H9 (cell line): ENCODE data around the gene HPDL. TPM values are rescaled to one million over a fixed set of nuclear protein-coding genes. Genes with fewer than 3 reads are reported as not detected.
"Not testable (repeated sequence)": the region's sequence is repeated elsewhere in the genome, so short reads cannot be mapped to it uniquely, and the experiment has no call there.

ENCODE experiments used
- DNase-seq: peaks from one replicate; pipeline ENCODE4 v3.0.0-alpha.2; 2017
- H2AFZ ChIP-seq: one replicate; pipeline ENCODE4 v1.6.1; 2013; ENCODE audit warnings: mild to moderate bottlenecking, low read length, control low read depth, moderate library complexity
- H2AK5ac ChIP-seq: 2 replicates; pipeline ENCODE4 v1.6.1; 2013; ENCODE audit warnings: low read length, control low read depth, mixed read lengths; ENCODE audit not compliant: insufficient read length
- H2BK120ac ChIP-seq: one replicate; pipeline ENCODE4 v1.6.1; 2013; ENCODE audit warnings: low read depth, mild to moderate bottlenecking, low read length, control low read depth, inconsistent platforms; ENCODE audit not compliant: poor library complexity, severe bottlenecking
- H2BK12ac ChIP-seq: 2 replicates; pipeline ENCODE4 v1.6.1; 2013; ENCODE audit warnings: low read length, control low read depth, mixed read lengths, low read depth; ENCODE audit not compliant: insufficient read length
- H2BK15ac ChIP-seq: 2 replicates; pipeline ENCODE4 v1.6.1; 2013; ENCODE audit warnings: low read depth, low read length, control low read depth
- H2BK20ac ChIP-seq: one replicate; pipeline ENCODE4 v1.6.1; 2013; ENCODE audit warnings: low read depth, mild to moderate bottlenecking, low read length, control low read depth, inconsistent platforms; ENCODE audit not compliant: poor library complexity, severe bottlenecking
- H2BK5ac ChIP-seq: 2 replicates; pipeline ENCODE4 v1.6.1; 2013; ENCODE audit warnings: low read length, control low read depth, mixed read lengths; ENCODE audit not compliant: insufficient read length
- H3K14ac ChIP-seq: 2 replicates; pipeline ENCODE4 v1.6.1; 2013; ENCODE audit warnings: low read length, control low read depth; ENCODE audit not compliant: insufficient read depth
- H3K18ac ChIP-seq: 2 replicates; pipeline ENCODE4 v1.6.1; 2013; ENCODE audit warnings: low read depth, mild to moderate bottlenecking, mixed read lengths, low read length, control low read depth; ENCODE audit not compliant: insufficient read length
- H3K23ac ChIP-seq: 2 replicates; pipeline ENCODE4 v1.6.1; 2013; ENCODE audit warnings: low read length, control low read depth, mixed read lengths, low read depth; ENCODE audit not compliant: insufficient read length
- H3K23me2 ChIP-seq: 2 replicates; pipeline ENCODE4 v1.6.1; 2013; ENCODE audit warnings: low read depth, mild to moderate bottlenecking, mixed read lengths, low read length, control low read depth; ENCODE audit not compliant: insufficient read length, poor library complexity, severe bottlenecking
- H3K27ac ChIP-seq: 2 replicates; pipeline ENCODE4 v1.5.1; 2013; ENCODE audit warnings: low read length, control low read depth, mixed read lengths, low read depth; ENCODE audit not compliant: insufficient read length
- H3K27me3 ChIP-seq: 2 replicates; pipeline ENCODE4 v1.6.1; 2013; ENCODE audit warnings: low read length, control low read depth, inconsistent platforms; ENCODE audit not compliant: insufficient read depth
- H3K4ac ChIP-seq: 2 replicates; pipeline ENCODE4 v1.6.1; 2013; ENCODE audit warnings: low read depth, mild to moderate bottlenecking, control low read depth, inconsistent platforms, low read length, moderate library complexity
- H3K4me1 ChIP-seq: 2 replicates; pipeline ENCODE4 v1.6.1; 2013; ENCODE audit warnings: low read length, control low read depth, inconsistent platforms; ENCODE audit not compliant: insufficient read depth
- H3K4me2 ChIP-seq: 2 replicates; pipeline ENCODE4 v1.6.1; 2013; ENCODE audit warnings: low read length, control low read depth, mixed read lengths; ENCODE audit not compliant: insufficient read length, insufficient read depth
- H3K56ac ChIP-seq: 2 replicates; pipeline ENCODE4 v1.6.1; 2013; ENCODE audit warnings: low read depth, mild to moderate bottlenecking, mixed read lengths, low read length, control low read depth; ENCODE audit not compliant: insufficient read length
- H3K79me1 ChIP-seq: 2 replicates; pipeline ENCODE4 v1.6.1; 2013; ENCODE audit warnings: low read depth, mild to moderate bottlenecking, moderate library complexity, low read length, control low read depth, inconsistent platforms; ENCODE audit not compliant: insufficient read depth, poor library complexity, severe bottlenecking
- H3K79me2 ChIP-seq: 2 replicates; pipeline ENCODE4 v1.6.1; 2013; ENCODE audit warnings: low read length, control low read depth, inconsistent platforms; ENCODE audit not compliant: insufficient read depth
- H3K9ac ChIP-seq: 2 replicates; pipeline ENCODE4 v1.6.1; 2013; ENCODE audit warnings: low read length, control low read depth, mixed read lengths; ENCODE audit not compliant: insufficient read length; ENCODE audit errors: extremely low read depth
- H3K9me3 ChIP-seq: one replicate; pipeline ENCODE4 v1.6.1; 2013; ENCODE audit warnings: low read depth, low read length, inconsistent platforms; ENCODE audit not compliant: control insufficient read depth
- H3T11ph ChIP-seq: one replicate; pipeline ENCODE4 v1.6.1; 2013; ENCODE audit warnings: mild to moderate bottlenecking, low read length, control low read depth, inconsistent platforms
- H4K20me1 ChIP-seq: one replicate; pipeline ENCODE4 v1.6.1; 2013; ENCODE audit not compliant: control insufficient read depth, insufficient read length, insufficient read depth
- H4K5ac ChIP-seq: 2 replicates; pipeline ENCODE4 v1.6.1; 2013; ENCODE audit warnings: low read depth, mild to moderate bottlenecking, mixed read lengths, low read length, control low read depth; ENCODE audit not compliant: insufficient read length
- H4K8ac ChIP-seq: replicated peaks from 2 replicates; pipeline ENCODE4 v1.6.1; 2013; ENCODE audit warnings: low read length, control low read depth, mixed read lengths, low read depth; ENCODE audit not compliant: insufficient read length
- H4K91ac ChIP-seq: 2 replicates; pipeline ENCODE4 v1.6.1; 2013; ENCODE audit warnings: low read depth, mild to moderate bottlenecking, moderate library complexity, mixed read lengths, low read length, control low read depth; ENCODE audit not compliant: insufficient read length
- H3K27ac Mint-ChIP-seq, 3 experiments: 2 replicates in 2 of 3; 3 replicates in 1 of 3; pipeline ENCODE4 v1.8.0; 2020 to 2021; ENCODE audit warnings: mixed read lengths in 3 of 3, mild to moderate bottlenecking in 1 of 3, moderate library complexity in 1 of 3
- H3K27me3 Mint-ChIP-seq: 2 replicates; pipeline ENCODE4 v1.8.0; 2021; ENCODE audit warnings: low read depth, mild to moderate bottlenecking, moderate library complexity, mixed read lengths
- H3K36me3 Mint-ChIP-seq, 3 experiments: 2 replicates in 2 of 3; 3 replicates in 1 of 3; pipeline ENCODE4 v1.8.0; 2020 to 2021; ENCODE audit warnings: low read depth in 3 of 3, mixed read lengths in 3 of 3; ENCODE audit not compliant: insufficient read depth in 1 of 3
- H3K4me1 Mint-ChIP-seq, 2 experiments: 2 replicates each; pipeline ENCODE4 v1.8.0; 2020; ENCODE audit warnings: mixed read lengths in 2 of 2
- H3K4me3 Mint-ChIP-seq, 2 experiments: 2 replicates in 1 of 2; 3 replicates in 1 of 2; pipeline ENCODE4 v1.8.0; 2020 to 2021; ENCODE audit warnings: mild to moderate bottlenecking in 2 of 2, mixed read lengths in 2 of 2, moderate library complexity in 1 of 2
- H3K9me3 Mint-ChIP-seq, 2 experiments: 2 replicates in 1 of 2; 3 replicates in 1 of 2; pipeline ENCODE4 v1.8.0; 2020; ENCODE audit warnings: mild to moderate bottlenecking in 2 of 2, mixed read lengths in 2 of 2, moderate library complexity in 1 of 2
- CTCF ChIP-seq: fragments of 200-600 bp; sonication (generic); conservative IDR thresholded peaks from 3 replicates; pipeline ENCODE4 v1.8.0; 2021; ENCODE audit warnings: antibody characterized with exemption, mild to moderate bottlenecking
- WGBS: extraction: QIAGEN DNeasy Blood & Tissue Kit; methylation state at CpG from one replicate; pipeline ENCODE4 v1.1.7; 2013; ENCODE audit warnings: missing lambda C conversion rate, low lambda C conversion rate, mixed read lengths; ENCODE audit not compliant: insufficient read length; ENCODE audit errors: extremely low coverage; 5-methylcytosine and 5-hydroxymethylcytosine counted together
- total RNA-seq: library from RNA; stranded (reverse); gene quantifications from 2 replicates; pipeline ENCODE4 v1.2.1, GENCODE V29; 2021

HPDL gene
- total RNA-seq, 1 experiment from 2014 or later, result 10.6 TPM

GRCh38 chr1:45282351-45282750, 44.3 kb upstream of the HPDL start:
- H3K4me1 ChIP-seq, result no peaks in the 10 kb centered on the region
- Mint-ChIP-seq H3K36me3 (peaks cover 2 to 5% (median 5%) of the 10 kb centered on the region in 3 experiments; a peak in 5 of 7 replicates), H3K27me3 (peaks cover 5% of the 10 kb centered on the region; the same call in 1 of the 2 replicates), H3K4me1 (no peaks in the 10 kb centered on the region), H3K9me3 (peaks cover 27 to 34% of the 10 kb centered on the region in 2 experiments), H3K27ac (no peak overlapping the region), H3K4me3 (no peak overlapping the region)
- DNase-seq, result no peak
- TF ChIP-seq CTCF, result no peak
- no peak overlapping the region for H4K5ac ChIP-seq
- no peak overlapping the region for H4K8ac ChIP-seq
- no peak overlapping the region for H3K23ac ChIP-seq
- H3K4me2 ChIP-seq, result no peak overlapping the region
- H2BK120ac ChIP-seq, result no peak overlapping the region
- H3K79me1 ChIP-seq, result no peaks in the 10 kb centered on the region
- no peak overlapping the region for H3K14ac ChIP-seq
- H4K91ac ChIP-seq, result no peak overlapping the region
- no peak overlapping the region for H3K18ac ChIP-seq
- no peak overlapping the region for H2BK12ac ChIP-seq
- no peak overlapping the region for H3K27ac ChIP-seq
- no peaks in the 10 kb centered on the region for H4K20me1 ChIP-seq
- WGBS, result no CpG with 5 or more reads among the region's 3 CpGs
- H3K56ac ChIP-seq, result no peak overlapping the region
- H3K79me2 ChIP-seq, result no peaks in the 10 kb centered on the region
- no peak overlapping the region for H2AK5ac ChIP-seq
- H2AFZ ChIP-seq, result no peak overlapping the region
- H3K9ac ChIP-seq, result no peak overlapping the region
- H3T11ph ChIP-seq, result no peak overlapping the region
- no peaks in the 10 kb centered on the region for H3K9me3 ChIP-seq
- H2BK20ac ChIP-seq, result no peak overlapping the region
- no peak overlapping the region for H2BK5ac ChIP-seq
- H3K27me3 ChIP-seq, result no peaks in the 10 kb centered on the region
- no peak overlapping the region for H3K4ac ChIP-seq
- no peaks in the 10 kb centered on the region for H3K23me2 ChIP-seq
- H2BK15ac ChIP-seq, result no peak overlapping the region

GRCh38 chr1:45284858-45285257, 41.8 kb upstream of the HPDL start:
- not testable (repeated sequence) for H3K79me1 ChIP-seq, H3T11ph ChIP-seq, H2BK120ac ChIP-seq, H3K56ac ChIP-seq, H4K5ac ChIP-seq, H4K91ac ChIP-seq, H2BK20ac ChIP-seq, H2AK5ac ChIP-seq, DNase-seq, H3K4ac ChIP-seq, H3K27me3 ChIP-seq, H3K27me3 Mint-ChIP-seq, H3K79me2 ChIP-seq, H2AFZ ChIP-seq, H3K4me2 ChIP-seq, H3K23me2 ChIP-seq, H3K4me1 Mint-ChIP-seq, H3K18ac ChIP-seq, H4K8ac ChIP-seq, H3K27ac Mint-ChIP-seq, H3K4me3 Mint-ChIP-seq, H3K4me1 ChIP-seq, H4K20me1 ChIP-seq, H3K36me3 Mint-ChIP-seq, H3K9me3 ChIP-seq, H3K27ac ChIP-seq, H2BK12ac ChIP-seq, H2BK15ac ChIP-seq, H3K23ac ChIP-seq, H3K9ac ChIP-seq, H2BK5ac ChIP-seq, H3K14ac ChIP-seq
- peaks cover 23 to 27% of the 10 kb centered on the region in 2 experiments for H3K9me3 Mint-ChIP-seq
- no CpG with 5 or more reads among the region's 9 CpGs for WGBS
